ACC112 (cell line): ENCODE data around the gene SYTL2.
A peak's percentile ranks its signal among the peaks of the same experiment; 100 is the strongest.

Source experiments
- H2AFZ ChIP-seq: fragments of 200-600 bp; sonication (generic); one replicate; pipeline ENCODE4 v1.6.0; 2017; ENCODE audit warnings: antibody characterized with exemption, low read length; ENCODE audit not compliant: unreplicated experiment
- H3K27ac ChIP-seq: fragments of 200-600 bp; sonication (generic); 2 replicates; pipeline ENCODE4 v1.5.1; 2014; ENCODE audit warnings: low read depth, mild to moderate bottlenecking, antibody characterized with exemption, low read length, moderate library complexity
- H3K27me3 ChIP-seq: fragments of 200-600 bp; sonication (generic); 2 replicates; pipeline ENCODE4 v1.6.1; 2014; ENCODE audit warnings: mild to moderate bottlenecking, antibody characterized with exemption, low read length, moderate library complexity, mixed read lengths; ENCODE audit not compliant: insufficient read depth
- H3K36me3 ChIP-seq: fragments of 200-600 bp; sonication (generic); 2 replicates; pipeline ENCODE4 v1.6.1; 2016; ENCODE audit warnings: mild to moderate bottlenecking, antibody characterized with exemption, low read length, moderate library complexity, mixed read lengths; ENCODE audit not compliant: insufficient read depth
- H3K4me1 ChIP-seq: fragments of 200-600 bp; sonication (generic); one replicate; pipeline ENCODE4 v1.6.1; 2016; ENCODE audit warnings: low read length, mixed read lengths; ENCODE audit not compliant: insufficient read depth, unreplicated experiment, control insufficient read depth
- H3K4me3 ChIP-seq: fragments of 200-600 bp; sonication (generic); 2 replicates; pipeline ENCODE4 v1.5.1; 2014; ENCODE audit warnings: mild to moderate bottlenecking, low read depth, low read length
- H3K79me2 ChIP-seq: fragments of 200-600 bp; sonication (generic); one replicate; pipeline ENCODE4 v1.6.0; 2016; ENCODE audit warnings: low read length; ENCODE audit not compliant: control insufficient read depth, unreplicated experiment, insufficient read depth

Gene SYTL2

DNA sequence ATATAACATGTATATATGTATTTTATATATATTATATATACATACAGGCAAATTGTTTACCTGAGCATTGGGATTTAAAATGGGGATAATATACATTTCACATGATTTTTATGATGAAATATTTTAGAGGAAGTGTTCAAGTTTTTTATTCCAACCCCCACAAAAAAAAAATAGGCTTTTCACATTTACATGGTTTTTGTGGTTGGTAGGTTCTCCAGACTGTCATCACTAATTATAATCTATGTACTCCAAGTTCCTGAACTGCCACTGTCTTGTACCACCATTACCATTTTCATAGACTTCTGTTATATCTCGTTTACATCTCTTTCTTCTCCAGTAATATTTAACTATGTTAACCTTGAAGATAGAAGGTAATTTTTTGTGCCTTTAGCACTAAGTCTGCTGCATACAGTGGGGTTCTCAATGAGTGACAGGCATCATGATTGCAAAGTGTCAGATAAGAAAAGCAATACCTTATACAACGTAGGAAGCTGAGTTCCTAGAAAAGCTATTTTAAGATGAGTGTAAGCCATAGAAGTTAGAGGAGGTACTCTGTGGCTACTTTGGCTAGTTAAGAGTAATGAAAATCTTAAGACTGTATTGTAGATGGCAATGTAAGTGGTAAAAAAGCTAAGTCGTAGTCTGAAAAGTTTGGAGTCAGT is 158.0 kb downstream of the SYTL2 start:
- Histone ChIP-seq H3K27me3 (no peaks in the 10 kb centered on the region), H2AFZ (no peak overlapping the region), H3K4me1 (peaks cover 24% of the 10 kb centered on the region), H3K79me2 (peaks cover 55% of the 10 kb centered on the region), H3K36me3 (peaks cover 29% of the 10 kb centered on the region), H3K4me3 (no peak overlapping the region), H3K27ac (no peak overlapping the region)

DNA sequence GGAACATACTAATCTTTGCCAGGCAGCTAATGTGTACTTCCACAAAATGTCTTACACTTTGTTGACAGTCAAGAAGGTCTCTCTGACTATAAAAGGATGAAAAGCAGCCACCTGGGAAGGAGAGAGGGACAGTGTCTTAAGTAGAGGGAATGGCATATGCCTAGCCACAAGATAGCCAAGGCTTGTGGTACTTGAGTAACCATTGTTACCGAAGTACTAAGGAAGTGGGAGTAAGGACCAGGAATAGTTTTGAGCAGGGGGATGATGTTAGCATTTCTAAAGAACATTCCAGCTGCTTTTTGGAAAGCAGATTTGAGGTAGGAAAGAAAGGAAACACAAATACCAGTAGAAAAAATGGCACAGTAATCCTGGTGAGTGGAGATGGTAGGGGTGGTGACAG is 159.8 kb downstream of the SYTL2 start:
- H3K4me3 ChIP-seq = no peak overlapping the region
- H3K27me3 ChIP-seq = no peaks in the 10 kb centered on the region
- H3K4me1 ChIP-seq = peaks cover 27% of the 10 kb centered on the region
- peaks cover 50% of the 10 kb centered on the region for H3K79me2 ChIP-seq
- H2AFZ ChIP-seq = no peak overlapping the region
- H3K36me3 ChIP-seq = peaks cover 13% of the 10 kb centered on the region
- H3K27ac ChIP-seq = no peak overlapping the region

DNA sequence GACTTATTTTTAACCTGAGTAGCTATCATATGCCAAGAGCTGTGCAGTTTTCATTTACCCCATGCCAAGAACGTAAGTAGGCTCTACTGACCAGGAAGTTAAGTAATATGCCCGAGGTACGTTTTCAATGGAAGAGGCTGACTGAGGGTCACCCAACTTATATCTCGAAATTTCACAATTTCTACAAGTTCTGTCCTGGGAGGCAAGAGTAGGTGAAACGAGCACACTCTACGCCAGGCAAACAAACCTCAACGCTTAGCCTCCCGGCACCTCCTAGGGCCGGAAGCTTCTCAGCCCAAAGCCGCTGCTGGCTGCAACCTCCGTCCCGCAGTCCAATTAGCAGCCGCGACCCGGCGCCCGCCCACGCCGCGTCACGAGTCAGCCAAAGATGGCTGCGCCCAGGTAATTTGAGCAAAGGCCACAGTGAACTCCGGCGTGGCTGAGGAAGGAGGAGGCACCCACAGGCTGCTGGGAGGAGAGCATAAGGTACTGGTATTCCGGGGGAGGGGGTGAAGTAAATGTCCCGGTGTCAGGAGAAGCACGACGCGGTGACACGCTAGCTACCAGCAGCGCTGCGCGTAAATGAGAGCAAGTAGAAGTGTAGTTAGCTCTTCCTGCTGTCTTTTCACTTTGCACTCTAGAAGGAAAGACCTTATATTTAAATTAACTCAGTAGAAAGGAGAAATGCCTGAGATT is 163.2 kb downstream of the SYTL2 start, which contains the start of gene TMEM126A:
TSS of gene TMEM126A (plus strand) at position 364 of the 696 bp plus-strand sequence. CDS start 2,289 bp downstream, outside the sequence.
- Histone ChIP-seq H3K4me3 (peak within 1 kb of the TSS; percentile 83), H3K27me3 (0 out of 2 replicates have a peak, but pooled peaks cover under 1% of the 10 kb centered on the region), H2AFZ (peak within 1 kb of the TSS; percentile 94), H3K36me3 (peaks cover 4% of the 10 kb centered on the region), H3K79me2 (peaks cover 33% of the 10 kb centered on the region), H3K4me1 (peaks cover 23% of the 10 kb centered on the region), H3K27ac (peak within 1 kb of the TSS; percentile 40)

DNA sequence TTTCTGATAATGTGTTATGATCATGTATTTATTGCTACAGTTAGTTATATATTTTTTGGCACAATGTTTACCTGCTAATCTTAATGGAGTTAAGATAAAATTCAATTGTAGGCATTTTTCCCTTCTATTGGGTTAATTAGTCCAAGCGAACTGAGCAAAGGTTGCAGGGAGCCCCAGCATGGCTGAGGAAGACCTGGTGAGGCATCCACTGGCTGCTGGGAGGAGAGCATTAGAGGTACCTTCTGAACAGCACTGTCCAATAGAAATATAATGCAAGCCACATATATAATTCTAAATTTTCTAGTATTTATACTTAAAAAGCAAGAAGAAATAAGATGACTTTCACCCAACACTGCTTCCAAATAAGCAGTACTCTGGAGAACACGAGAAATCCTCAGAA is 163.9 kb downstream of the SYTL2 start:
- Histone ChIP-seq H3K4me3 (peak overlapping the region; percentile 83), H3K27me3 (peaks cover 4% of the 10 kb centered on the region; the same call in 1 of the 2 replicates), H3K27ac (peak overlapping the region; percentile 40), H2AFZ (peak overlapping the region; percentile 94), H3K36me3 (peaks cover 4% of the 10 kb centered on the region), H3K79me2 (peaks cover 32% of the 10 kb centered on the region), H3K4me1 (peaks cover 23% of the 10 kb centered on the region)
